OCI-LY3 (cell line): ENCODE measurements around the gene TCN2.
A peak's percentile ranks its signal among the peaks of the same experiment; 100 is the strongest.

Experiments used
- H2AFZ ChIP-seq: fragments of 200-600, 300-600 bp; shearing (Covaris generic); 2 replicates; pipeline ENCODE4 v1.6.0; 2014; ENCODE audit warnings: antibody characterized with exemption, low read depth, low read length
- H3K27ac ChIP-seq: fragments of 200-600, 300-600 bp; sonication (generic); 2 replicates; pipeline ENCODE4 v1.5.1; 2014; ENCODE audit warnings: mild to moderate bottlenecking, low read length, moderate library complexity, mixed read lengths
- H3K27me3 ChIP-seq: fragments of 200-600, 300-600 bp; sonication (generic); 2 replicates; pipeline ENCODE4 v1.6.1; 2014; ENCODE audit warnings: low read depth, low read length, mixed read lengths
- H3K36me3 ChIP-seq: fragments of 200-600, 300-600 bp; sonication (generic); replicated peaks from 2 replicates; pipeline ENCODE3; 2014; ENCODE audit warnings: low read depth, low read length, mixed read lengths
- H3K4me1 ChIP-seq: fragments of 300-600, 200-600 bp; sonication (generic); 2 replicates; pipeline ENCODE4 v1.6.1; 2014; ENCODE audit warnings: low read length, mixed read lengths
- H3K4me2 ChIP-seq: fragments of 200-600, 300-600 bp; sonication (generic); 2 replicates; pipeline ENCODE4 v1.6.1; 2014; ENCODE audit warnings: low read length, mixed read lengths
- H3K4me3 ChIP-seq: fragments of 300-600, 200-600 bp; sonication (generic); 2 replicates; pipeline ENCODE4 v1.5.1; 2014; ENCODE audit warnings: antibody characterized with exemption, mild to moderate bottlenecking, low read length, moderate library complexity
- H3K79me2 ChIP-seq: fragments of 300-600, 200-600 bp; shearing (Covaris generic); 2 replicates; pipeline ENCODE4 v1.6.1; 2014; ENCODE audit warnings: mild to moderate bottlenecking, low read length, mixed read lengths
- H3K9ac ChIP-seq: fragments of 300-600, 200-600 bp; shearing (Covaris generic); 2 replicates; pipeline ENCODE4 v1.6.0; 2014; ENCODE audit warnings: mild to moderate bottlenecking, low read length, moderate library complexity
- H3K9me3 ChIP-seq: fragments of 200-600, 300-600 bp; shearing (Covaris generic); 2 replicates; pipeline ENCODE4 v1.6.1; 2014; ENCODE audit warnings: low read length, mixed read lengths; ENCODE audit not compliant: insufficient read depth
- H4K20me1 ChIP-seq: fragments of 200-600, 300-600 bp; sonication (generic); 2 replicates; pipeline ENCODE4 v1.6.1; 2016; ENCODE audit warnings: low read length, mixed read lengths; ENCODE audit not compliant: insufficient read depth
- CTCF ChIP-seq: fragments of 200-600, 300-600 bp; sonication (generic); IDR thresholded peaks from 2 replicates; pipeline ENCODE4 v1.5.1; 2014; ENCODE audit warnings: antibody characterized with exemption, low read length, low read depth
- EZH2phosphoT487 ChIP-seq: fragments of 200-600 bp; shearing (Covaris generic); IDR thresholded peaks from 2 replicates; pipeline ENCODE4 v1.6.1; 2018; ENCODE audit warnings: antibody characterized with exemption, mixed run types, low read depth

The TCN2 gene

DNA sequence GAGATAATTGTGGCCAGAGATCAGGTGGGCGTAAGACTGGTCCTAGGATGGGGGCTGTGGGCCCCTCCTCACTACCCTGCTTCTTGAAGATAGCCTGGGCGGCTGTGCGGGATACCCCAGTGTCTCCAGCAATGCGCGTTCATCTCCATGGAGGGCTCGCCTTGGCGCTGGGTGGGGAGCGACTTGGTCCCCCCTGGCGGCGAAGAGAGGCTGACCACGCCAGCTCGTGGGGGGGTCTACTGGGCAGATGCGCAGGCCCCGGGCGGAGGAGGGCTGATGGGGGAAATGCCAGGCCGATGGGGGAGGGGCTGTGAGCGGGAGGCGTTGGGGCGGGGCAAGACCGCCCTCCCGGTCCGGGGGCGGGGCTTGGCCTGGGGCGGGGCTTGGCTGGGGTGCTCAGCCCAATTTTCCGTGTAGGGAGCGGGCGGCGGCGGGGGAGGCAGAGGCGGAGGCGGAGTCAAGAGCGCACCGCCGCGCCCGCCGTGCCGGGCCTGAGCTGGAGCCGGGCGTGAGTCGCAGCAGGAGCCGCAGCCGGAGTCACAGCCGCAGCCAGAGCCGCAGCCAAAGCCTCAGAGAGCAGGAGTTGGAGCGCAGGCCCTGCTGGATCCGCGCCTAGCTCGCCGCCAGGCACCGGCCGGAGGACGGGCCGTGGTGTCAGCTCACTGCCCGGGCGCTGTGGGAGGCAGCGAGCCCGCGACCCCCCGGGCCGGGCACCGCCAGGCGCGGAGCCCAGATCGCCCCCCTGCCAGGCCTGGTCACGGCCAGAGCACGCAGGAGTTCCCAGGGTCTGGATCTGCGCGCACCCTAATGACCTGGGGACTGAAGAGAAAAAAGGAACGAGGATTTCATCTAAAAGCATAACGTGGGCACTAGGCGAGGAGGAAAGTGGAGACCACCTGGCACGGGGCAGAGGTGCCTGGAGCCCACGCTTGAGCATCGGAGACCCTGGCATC is 28.6 kb downstream of the TCN2 start, which contains the start of gene SLC35E4:
Gene SLC35E4, plus strand, starts transcription at position 509 of the 953 bp plus-strand sequence. CDS start 670 bp downstream, outside the sequence.
- Histone ChIP-seq H3K79me2 (no peaks in the 10 kb centered on the region), H3K27me3 (no peaks in the 10 kb centered on the region), H3K36me3 (no peaks in the 10 kb centered on the region), H3K9ac (peak within 1 kb of the TSS; percentile 74), H3K27ac (peak within 1 kb of the TSS; percentile 49), H3K4me3 (peak within 1 kb of the TSS; percentile 81), H3K4me2 (peak within 1 kb of the TSS; percentile 80), H3K4me1 (peaks cover 13% of the 10 kb centered on the region; the same call in 1 of the 2 replicates), H4K20me1 (no peaks in the 10 kb centered on the region), H3K9me3 (no peaks in the 10 kb centered on the region), H2AFZ (peak within 1 kb of the TSS; percentile 80)
- TF ChIP-seq CTCF (no peak), EZH2phosphoT487 (no peak)

DNA sequence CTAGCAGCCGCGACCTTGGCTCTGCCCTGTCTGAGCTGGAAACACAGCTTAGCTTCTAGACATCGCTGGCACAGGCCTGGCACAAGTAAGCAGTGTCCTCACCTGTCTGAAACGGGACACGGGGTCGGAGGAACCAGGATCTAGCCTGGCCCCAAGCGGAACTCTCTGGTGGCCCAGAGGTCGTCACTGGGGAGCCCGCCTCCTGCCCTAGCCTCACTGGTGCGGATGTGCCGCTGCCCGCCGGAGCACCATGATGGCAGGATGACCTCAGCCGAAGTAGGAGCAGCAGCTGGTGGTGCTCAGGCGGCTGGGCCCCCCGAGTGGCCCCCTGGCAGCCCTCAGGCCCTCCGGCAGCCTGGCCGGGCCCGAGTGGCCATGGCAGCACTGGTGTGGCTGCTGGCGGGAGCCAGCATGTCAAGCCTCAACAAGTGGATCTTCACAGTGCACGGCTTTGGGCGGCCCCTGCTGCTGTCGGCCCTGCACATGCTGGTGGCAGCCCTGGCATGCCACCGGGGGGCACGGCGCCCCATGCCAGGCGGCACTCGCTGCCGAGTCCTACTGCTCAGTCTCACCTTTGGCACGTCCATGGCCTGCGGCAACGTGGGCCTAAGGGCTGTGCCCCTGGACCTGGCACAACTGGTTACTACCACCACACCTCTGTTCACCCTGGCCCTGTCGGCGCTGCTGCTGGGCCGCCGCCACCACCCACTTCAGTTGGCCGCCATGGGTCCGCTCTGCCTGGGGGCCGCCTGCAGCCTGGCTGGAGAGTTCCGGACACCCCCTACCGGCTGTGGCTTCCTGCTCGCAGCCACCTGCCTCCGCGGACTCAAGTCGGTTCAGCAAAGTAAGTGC is 29.5 kb downstream of the TCN2 start:
- no peak for TF ChIP-seq CTCF
- no peaks in the 10 kb centered on the region for H3K79me2 ChIP-seq
- H3K4me2 ChIP-seq = peak overlapping the region; percentile 78
- no peak overlapping the region for H3K27ac ChIP-seq
- H3K4me1 ChIP-seq = peaks cover 13% of the 10 kb centered on the region; the same call in 1 of the 2 replicates
- H3K9ac ChIP-seq = peak overlapping the region; percentile 73
- no peaks in the 10 kb centered on the region for H3K36me3 ChIP-seq
- no peaks in the 10 kb centered on the region for H3K9me3 ChIP-seq
- H2AFZ ChIP-seq = peak overlapping the region; percentile 53; the same call in 1 of the 2 replicates
- peak overlapping the region; percentile 81 for H3K4me3 ChIP-seq
- no peaks in the 10 kb centered on the region for H3K27me3 ChIP-seq
- H4K20me1 ChIP-seq = no peaks in the 10 kb centered on the region

DNA sequence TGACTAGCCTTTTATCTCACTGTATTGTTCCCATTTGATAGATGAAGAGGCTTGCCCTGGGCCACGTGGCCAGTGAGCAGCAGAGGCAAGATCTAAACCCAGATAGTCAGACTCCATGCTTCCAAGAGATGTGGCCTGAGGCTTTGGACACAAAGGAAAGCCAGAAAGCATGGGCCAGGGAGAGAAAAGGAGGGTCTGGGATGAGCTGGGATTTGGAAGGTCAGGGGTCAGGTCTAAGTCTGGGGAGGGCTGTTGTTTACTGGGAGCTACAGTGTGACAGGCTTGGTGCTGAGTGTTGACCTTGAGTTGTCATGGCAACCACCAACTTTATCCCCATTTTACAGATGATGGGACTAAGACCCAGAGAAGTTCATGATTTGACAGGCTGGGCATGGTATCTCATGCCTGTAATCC is 30.7 kb downstream of the TCN2 start:
- Histone ChIP-seq H4K20me1 (no peaks in the 10 kb centered on the region), H3K9ac (no peak overlapping the region), H3K4me3 (no peak overlapping the region), H3K79me2 (no peaks in the 10 kb centered on the region), H3K4me1 (peaks cover 13% of the 10 kb centered on the region; the same call in 1 of the 2 replicates), H3K27me3 (no peaks in the 10 kb centered on the region), H2AFZ (no peak overlapping the region), H3K27ac (no peak overlapping the region), H3K9me3 (no peaks in the 10 kb centered on the region), H3K4me2 (no peak overlapping the region), H3K36me3 (no peaks in the 10 kb centered on the region)
- TF ChIP-seq CTCF (no peak), EZH2phosphoT487 (no peak)
